HepG2 (cell line): ENCODE measurements around the gene TRIM58. TPM values are rescaled to one million over a fixed set of nuclear protein-coding genes. Genes with fewer than 3 reads are reported as not detected.

Source experiments
- CBFB ChIP-seq: sonication (generic); formaldehyde crosslinking; IDR thresholded peaks from 2 replicates; pipeline ENCODE4 v1.4.0; 2020; ENCODE audit warnings: missing genetic modification reagents
- KLF15 ChIP-seq: sonication (generic); formaldehyde crosslinking; IDR thresholded peaks from 2 replicates; pipeline ENCODE4 v1.8.1; 2023; ENCODE audit warnings: borderline replicate concordance, mild to moderate bottlenecking, inconsistent platforms, missing genetic modification reagents, mixed read lengths
- STAT6 ChIP-seq: sonication (generic); formaldehyde crosslinking; IDR thresholded peaks from 2 replicates; pipeline ENCODE4 v1.4.0; 2020; ENCODE audit warnings: missing genetic modification reagents, mild to moderate bottlenecking, borderline replicate concordance
- TOPORS ChIP-seq: sonication (generic); formaldehyde crosslinking; IDR thresholded peaks from 2 replicates; pipeline ENCODE4 v1.8.0; 2023; ENCODE audit warnings: mild to moderate bottlenecking, missing genetic modification reagents
- ZNF564 ChIP-seq: sonication (generic); formaldehyde crosslinking; IDR thresholded peaks from 2 replicates; pipeline ENCODE4 v1.8.1; 2023; ENCODE audit warnings: mild to moderate bottlenecking, missing genetic modification reagents
- polyA plus RNA-seq, 8 experiments: library from polyadenylated mRNA; depleted of rRNA in 3 of 8; stranded (reverse) in 7 of 8; unstranded in 1 of 8; fragments of >200 nt; fragmentation: Illumina TruSeq in 4 of 8; extraction: Trizol in 4 of 8; gene quantifications; 2 replicates each; pipeline versions ENCODE4 v1.2.1 to v1.2.3, GENCODE V29; 2011 to 2016; ENCODE audit warnings: low read depth in 4 of 8, missing spikeins in 1 of 8, mixed read lengths in 1 of 8; ENCODE audit not compliant: insufficient read depth in 1 of 8
- total RNA-seq, 5 experiments: library from RNA; depleted of rRNA; stranded (reverse); fragments of >200 nt; fragmentation: Illumina TruSeq; extraction: Trizol; gene quantifications; 2 replicates each; pipeline ENCODE4 v1.2.3, GENCODE V29; 2016; ENCODE audit warnings: low read depth in 1 of 5
- TF ChIP-seq, protein P1 (sequence below): sonication (generic); formaldehyde crosslinking; IDR thresholded peaks from 2 replicates; pipeline ENCODE4 v1.4.0; 2020; ENCODE audit warnings: missing genetic modification reagents, borderline replicate concordance
- TF ChIP-seq, protein P2 (sequence below): sonication (generic); formaldehyde crosslinking; conservative IDR thresholded peaks from 2 replicates; pipeline ENCODE4 v1.4.0; 2020; ENCODE audit warnings: missing genetic modification reagents

The TRIM58 gene
- total and polyA plus RNA-seq, 2 of the 13 experiments (the other 11 are each of a cell fraction or from before 2014, with no cell fraction given), result not detected

DNA sequence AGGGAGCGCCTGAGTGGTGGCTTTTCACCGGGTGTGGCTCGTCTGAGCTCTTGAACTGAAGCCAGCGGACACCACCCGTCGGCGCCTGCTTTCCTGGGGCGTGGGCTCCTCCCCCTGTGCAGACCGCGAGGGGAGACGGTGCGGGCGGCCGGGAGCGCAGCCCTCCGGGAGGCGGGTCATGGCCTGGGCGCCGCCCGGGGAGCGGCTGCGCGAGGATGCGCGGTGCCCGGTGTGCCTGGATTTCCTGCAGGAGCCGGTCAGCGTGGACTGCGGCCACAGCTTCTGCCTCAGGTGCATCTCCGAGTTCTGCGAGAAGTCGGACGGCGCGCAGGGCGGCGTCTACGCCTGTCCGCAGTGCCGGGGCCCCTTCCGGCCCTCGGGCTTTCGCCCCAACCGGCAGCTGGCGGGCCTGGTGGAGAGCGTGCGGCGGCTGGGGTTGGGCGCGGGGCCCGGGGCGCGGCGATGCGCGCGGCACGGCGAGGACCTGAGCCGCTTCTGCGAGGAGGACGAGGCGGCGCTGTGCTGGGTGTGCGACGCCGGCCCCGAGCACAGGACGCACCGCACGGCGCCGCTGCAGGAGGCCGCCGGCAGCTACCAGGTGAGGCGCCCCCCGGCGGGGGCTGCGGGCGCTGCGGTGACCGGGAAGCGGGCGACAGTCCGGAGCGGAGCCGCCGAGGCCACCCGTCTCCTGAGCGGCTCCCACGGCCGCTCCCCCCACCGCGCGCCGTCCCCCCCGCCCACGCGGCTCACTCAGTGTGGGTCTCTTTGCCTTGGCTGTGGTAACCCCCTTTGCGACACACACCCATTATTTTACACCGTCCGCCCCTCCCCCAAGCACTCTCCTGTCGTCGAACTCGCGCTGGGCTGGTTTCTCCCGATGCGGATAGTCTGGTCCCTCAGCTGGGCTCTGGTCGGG is at the start of gene TRIM58 (continued):
- TF ChIP-seq, protein P1, sequence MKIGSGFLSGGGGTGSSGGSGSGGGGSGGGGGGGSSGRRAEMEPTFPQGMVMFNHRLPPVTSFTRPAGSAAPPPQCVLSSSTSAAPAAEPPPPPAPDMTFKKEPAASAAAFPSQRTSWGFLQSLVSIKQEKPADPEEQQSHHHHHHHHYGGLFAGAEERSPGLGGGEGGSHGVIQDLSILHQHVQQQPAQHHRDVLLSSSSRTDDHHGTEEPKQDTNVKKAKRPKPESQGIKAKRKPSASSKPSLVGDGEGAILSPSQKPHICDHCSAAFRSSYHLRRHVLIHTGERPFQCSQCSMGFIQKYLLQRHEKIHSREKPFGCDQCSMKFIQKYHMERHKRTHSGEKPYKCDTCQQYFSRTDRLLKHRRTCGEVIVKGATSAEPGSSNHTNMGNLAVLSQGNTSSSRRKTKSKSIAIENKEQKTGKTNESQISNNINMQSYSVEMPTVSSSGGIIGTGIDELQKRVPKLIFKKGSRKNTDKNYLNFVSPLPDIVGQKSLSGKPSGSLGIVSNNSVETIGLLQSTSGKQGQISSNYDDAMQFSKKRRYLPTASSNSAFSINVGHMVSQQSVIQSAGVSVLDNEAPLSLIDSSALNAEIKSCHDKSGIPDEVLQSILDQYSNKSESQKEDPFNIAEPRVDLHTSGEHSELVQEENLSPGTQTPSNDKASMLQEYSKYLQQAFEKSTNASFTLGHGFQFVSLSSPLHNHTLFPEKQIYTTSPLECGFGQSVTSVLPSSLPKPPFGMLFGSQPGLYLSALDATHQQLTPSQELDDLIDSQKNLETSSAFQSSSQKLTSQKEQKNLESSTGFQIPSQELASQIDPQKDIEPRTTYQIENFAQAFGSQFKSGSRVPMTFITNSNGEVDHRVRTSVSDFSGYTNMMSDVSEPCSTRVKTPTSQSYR (CRISPR knock-in tag), result no peak
- TF ChIP-seq STAT6 (CRISPR knock-in tag) (no peak), TOPORS (CRISPR knock-in tag) (no peak), ZNF564 (no peak), KLF15 (CRISPR knock-in tag) (no peak), CBFB (CRISPR knock-in tag) (no peak)
- TF ChIP-seq, protein P2, sequence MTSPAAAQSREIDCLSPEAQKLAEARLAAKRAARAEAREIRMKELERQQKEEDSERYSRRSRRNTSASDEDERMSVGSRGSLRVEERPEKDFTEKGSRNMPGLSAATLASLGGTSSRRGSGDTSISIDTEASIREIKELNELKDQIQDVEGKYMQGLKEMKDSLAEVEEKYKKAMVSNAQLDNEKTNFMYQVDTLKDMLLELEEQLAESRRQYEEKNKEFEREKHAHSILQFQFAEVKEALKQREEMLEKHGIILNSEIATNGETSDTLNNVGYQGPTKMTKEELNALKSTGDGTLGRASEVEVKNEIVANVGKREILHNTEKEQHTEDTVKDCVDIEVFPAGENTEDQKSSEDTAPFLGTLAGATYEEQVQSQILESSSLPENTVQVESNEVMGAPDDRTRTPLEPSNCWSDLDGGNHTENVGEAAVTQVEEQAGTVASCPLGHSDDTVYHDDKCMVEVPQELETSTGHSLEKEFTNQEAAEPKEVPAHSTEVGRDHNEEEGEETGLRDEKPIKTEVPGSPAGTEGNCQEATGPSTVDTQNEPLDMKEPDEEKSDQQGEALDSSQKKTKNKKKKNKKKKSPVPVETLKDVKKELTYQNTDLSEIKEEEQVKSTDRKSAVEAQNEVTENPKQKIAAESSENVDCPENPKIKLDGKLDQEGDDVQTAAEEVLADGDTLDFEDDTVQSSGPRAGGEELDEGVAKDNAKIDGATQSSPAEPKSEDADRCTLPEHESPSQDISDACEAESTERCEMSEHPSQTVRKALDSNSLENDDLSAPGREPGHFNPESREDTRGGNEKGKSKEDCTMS (CRISPR knock-in tag), result no peak
